H1 (cell line): ENCODE data around the gene FGF6.

Experiments used
- ATF3 ChIP-seq: IDR thresholded peaks from 2 replicates; pipeline ENCODE4 v1.6.1; 2011; ENCODE audit warnings: low read depth, mild to moderate bottlenecking, low read length; ENCODE audit not compliant: insufficient read depth
- BACH1 ChIP-seq: IDR thresholded peaks from 2 replicates; pipeline ENCODE4 v1.6.1; 2012; ENCODE audit warnings: low read length, improper control_type of control experiment
- CHD2 ChIP-seq: IDR thresholded peaks from 2 replicates; pipeline ENCODE4 v1.6.1; 2012; ENCODE audit warnings: low read length, improper control_type of control experiment
- EP300 ChIP-seq, 2 experiments: IDR thresholded peaks; 1 replicate in 1 of 2; 2 replicates in 1 of 2; pipeline ENCODE4 v1.6.1; 2011 to 2012; ENCODE audit warnings: low read depth in 2 of 2, low read length in 2 of 2, mild to moderate bottlenecking in 2 of 2, borderline replicate concordance in 1 of 2, inconsistent platforms in 1 of 2, moderate library complexity in 1 of 2
- PHF8 ChIP-seq: fragments of 200-600 bp; sonication (generic); conservative IDR thresholded peaks from 2 replicates; pipeline ENCODE4 v1.7.1; 2012; ENCODE audit warnings: low read depth, mild to moderate bottlenecking, inconsistent platforms, low read length, moderate library complexity
- TAF1 ChIP-seq: IDR thresholded peaks from 2 replicates; pipeline ENCODE4 v1.6.1; 2011; ENCODE audit warnings: mild to moderate bottlenecking, low read depth, low read length

- no peak for TF ChIP-seq BACH1
- TF ChIP-seq PHF8, result no peak
- TF ChIP-seq ATF3, result no peak
- TF ChIP-seq EP300 (IDR thresholded peaks at IDR 0.05; ENCODE audit: borderline replicate concordance in 1 of 2, low read depth in 2 of 2, low read length in 2 of 2), result no peak
- TF ChIP-seq CHD2, result no peak
- no peak for TF ChIP-seq TAF1
Measured at GRCh38 chr12:4446335-4446734, 720 bp upstream of the FGF6 start.
